Muscle of leg (tissue), 11 donors: ENCODE data around the gene NIT1. TPM values are rescaled to one million over a fixed set of nuclear protein-coding genes. Genes with fewer than 3 reads are reported as not detected.
A peak's percentile ranks its signal among the peaks of the same experiment; 100 is the strongest.

ENCODE experiments used
- DNase-seq: peaks from one replicate; pipeline ENCODE4 v3.0.0; 2013
- H3K27ac ChIP-seq: one replicate; pipeline ENCODE4 v1.5.1; 2013; ENCODE audit warnings: mild to moderate bottlenecking, low read length, control low read depth
- H3K27me3 ChIP-seq: one replicate; pipeline ENCODE4 v1.6.1; 2013; ENCODE audit warnings: low read length; ENCODE audit not compliant: control insufficient read depth, insufficient read depth
- H3K36me3 ChIP-seq: one replicate; pipeline ENCODE4 v1.6.1; 2013; ENCODE audit warnings: low read length; ENCODE audit not compliant: control insufficient read depth, insufficient read depth
- H3K4me1 ChIP-seq: one replicate; pipeline ENCODE4 v1.6.1; 2013; ENCODE audit warnings: low read length; ENCODE audit not compliant: control insufficient read depth, insufficient read depth
- H3K4me3 ChIP-seq: one replicate; pipeline ENCODE4 v1.5.1; 2013; ENCODE audit warnings: low read length, control low read depth
- H3K9me3 ChIP-seq: replicated peaks from 2 replicates; pipeline ENCODE4 v1.6.1; 2013; ENCODE audit warnings: low read depth, low read length; ENCODE audit not compliant: control insufficient read depth
- WGBS: methylation state at CpG from one replicate; pipeline ENCODE4 v1.1.5; 2013; ENCODE audit warnings: missing lambda C conversion rate; ENCODE audit not compliant: insufficient coverage; 5-methylcytosine and 5-hydroxymethylcytosine counted together
- polyA plus RNA-seq, 8 donors: library from polyadenylated mRNA; unstranded; fragments of 120-200 nt; gene quantifications; one replicate each; pipeline versions ENCODE4 v1.2.1 to v1.2.3, GENCODE V29; 2013; ENCODE audit warnings: inconsistent platforms in 1 of 8, low replicate concordance in 1 of 8; ENCODE audit not compliant: insufficient read length in 8 of 8, insufficient read depth in 1 of 8
- total RNA-seq: library from RNA; stranded (reverse); fragments of 120-200 nt; gene quantifications from one replicate; pipeline ENCODE4 v1.2.4, GENCODE V29; 2013

The NIT1 gene
- total and polyA plus RNA-seq, 9 donors = 26.7 to 34.3 (median 29.6) TPM

DNA sequence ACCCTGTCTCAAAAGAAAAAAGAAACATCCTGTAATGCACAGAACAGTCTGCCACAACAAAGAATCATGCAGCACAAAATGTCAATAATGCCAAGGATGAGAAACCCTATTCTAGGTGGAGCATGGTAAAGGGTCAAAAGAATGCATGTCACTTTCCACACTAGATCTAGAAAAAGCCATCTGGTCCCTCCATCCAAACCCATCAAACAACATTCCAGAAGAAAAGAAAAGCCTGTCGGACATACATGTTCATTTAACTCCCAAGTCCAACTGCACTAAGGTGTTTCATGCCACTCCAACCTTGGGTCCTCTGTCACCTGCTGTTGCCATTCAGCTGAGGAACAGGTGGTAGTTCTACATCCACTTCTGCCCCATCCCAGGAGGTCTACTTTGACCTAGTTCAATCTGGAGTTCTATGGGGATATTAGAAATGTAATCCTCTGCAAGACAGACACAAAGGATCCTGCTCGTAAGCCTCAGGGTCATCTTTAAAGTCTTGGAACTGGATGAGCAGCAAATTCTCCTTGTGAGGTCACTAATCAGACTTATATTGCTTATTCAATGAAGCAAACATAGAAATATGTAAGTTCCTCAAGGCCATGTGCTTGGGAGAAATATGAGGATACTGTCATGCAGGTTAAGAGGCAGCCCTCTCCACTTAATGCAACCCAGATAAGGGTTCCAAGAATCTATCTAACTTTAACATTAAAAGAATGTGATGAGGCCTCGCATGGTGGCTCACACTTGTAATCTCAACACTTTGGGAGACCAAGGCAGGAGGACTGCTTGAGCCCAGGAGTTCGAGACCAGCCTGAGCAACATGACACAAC is 10.9 kb downstream of the NIT1 start:
- no peak overlapping the region for H3K27ac ChIP-seq

GRCh38 chr1:161130266-161130665 is 12.4 kb downstream of the NIT1 start:
- Histone ChIP-seq H3K4me3 (no peak overlapping the region), H3K9me3 (no peaks in the 10 kb centered on the region), H3K27me3 (no peaks in the 10 kb centered on the region), H3K36me3 (peaks cover 38% of the 10 kb centered on the region), H3K4me1 (peaks cover 29% of the 10 kb centered on the region), H3K27ac (peak overlapping the region; percentile 96)
- WGBS = no CpG with 5 or more reads among the region's 1 CpG
- no peak for DNase-seq

More for the DNA sequence above, 10.9 kb downstream of the NIT1 start:
- peaks cover 47% of the 10 kb centered on the region for H3K36me3 ChIP-seq
- DNase-seq = no peak
- no peaks in the 10 kb centered on the region for H3K9me3 ChIP-seq
- WGBS = 100% methylated on average over 2 of the region's 4 CpGs
- H3K4me3 ChIP-seq = no peak overlapping the region
- H3K4me1 ChIP-seq = peaks cover 26% of the 10 kb centered on the region
- H3K27me3 ChIP-seq = no peaks in the 10 kb centered on the region

GRCh38 chr1:161131523-161132409 is 13.9 kb downstream of the NIT1 start:
- Histone ChIP-seq H3K4me3 (peak overlapping the region; percentile 68), H3K9me3 (no peaks in the 10 kb centered on the region), H3K27me3 (no peaks in the 10 kb centered on the region), H3K4me1 (peaks cover 29% of the 10 kb centered on the region), H3K36me3 (peaks cover 27% of the 10 kb centered on the region), H3K27ac (peak overlapping the region; percentile 96)
- 0% methylated on average over 20 of the region's 22 CpGs for WGBS
- peak; percentile 72 for DNase-seq

- Histone ChIP-seq H3K27ac (peak within 1 kb of the TSS; percentile 96), H3K4me1 (peaks cover 33% of the 10 kb centered on the region), H3K36me3 (peaks cover 21% of the 10 kb centered on the region), H3K9me3 (no peaks in the 10 kb centered on the region), H3K27me3 (no peaks in the 10 kb centered on the region), H3K4me3 (peak within 1 kb of the TSS; percentile 68)
- DNase-seq = peak; percentile 99
- WGBS = under 1% methylated on average over 46 of the region's 68 CpGs
Measured at GRCh38 chr1:161132410-161133219, 14.7 kb downstream of the NIT1 start, which contains the start of gene DEDD. TSS of gene DEDD (minus strand) at chr1:161132667. CDS start at chr1:161124462, 8,205 bp downstream.

- Histone ChIP-seq H3K9me3 (no peaks in the 10 kb centered on the region), H3K4me3 (peak overlapping the region; percentile 68), H3K27me3 (no peaks in the 10 kb centered on the region), H3K4me1 (peaks cover 34% of the 10 kb centered on the region), H3K27ac (peak overlapping the region; percentile 96), H3K36me3 (peaks cover 15% of the 10 kb centered on the region)
- DNase-seq = no peak
- WGBS = 2% methylated on average over 11 of the region's 11 CpGs
Measured at GRCh38 chr1:161133220-161133740, 15.4 kb downstream of the NIT1 start.

DNA sequence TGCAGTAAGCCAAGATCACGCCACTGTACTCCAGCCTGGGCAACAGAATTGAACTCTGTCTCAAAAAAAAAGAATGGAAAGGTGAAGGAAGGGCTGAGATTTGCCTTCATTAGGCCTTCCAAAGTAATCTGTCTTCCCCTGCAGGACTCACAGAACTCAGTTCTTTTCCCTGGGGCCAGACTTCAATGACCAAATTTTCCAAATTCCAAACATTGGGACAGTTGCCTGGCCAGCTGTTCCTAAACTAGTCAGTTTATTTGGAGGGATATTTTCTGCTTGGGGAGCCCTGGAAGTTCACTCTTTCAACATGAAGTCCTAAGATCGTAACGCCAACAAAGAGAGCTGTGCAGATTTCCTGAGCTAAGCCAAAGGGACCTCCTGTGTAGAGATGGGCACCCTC is 20.0 kb downstream of the NIT1 start:
- Histone ChIP-seq H3K27ac (peak overlapping the region; percentile 4), H3K27me3 (no peaks in the 10 kb centered on the region), H3K36me3 (no peaks in the 10 kb centered on the region), H3K9me3 (no peaks in the 10 kb centered on the region), H3K4me3 (no peak overlapping the region), H3K4me1 (peaks cover 17% of the 10 kb centered on the region)
- 33% methylated on average over 1 of the region's 3 CpGs for WGBS
- peak; percentile 80 for DNase-seq

- DNase-seq = no peak
- no peak overlapping the region for H3K27ac ChIP-seq
- no peaks in the 10 kb centered on the region for H3K9me3 ChIP-seq
- no peak overlapping the region for H3K4me3 ChIP-seq
- no peaks in the 10 kb centered on the region for H3K27me3 ChIP-seq
- WGBS = 67% methylated on average over 1 of the region's 1 CpG
- H3K36me3 ChIP-seq = no peaks in the 10 kb centered on the region
- H3K4me1 ChIP-seq = peaks cover 16% of the 10 kb centered on the region
Measured at GRCh38 chr1:161138431-161138830, 20.5 kb downstream of the NIT1 start.

DNA sequence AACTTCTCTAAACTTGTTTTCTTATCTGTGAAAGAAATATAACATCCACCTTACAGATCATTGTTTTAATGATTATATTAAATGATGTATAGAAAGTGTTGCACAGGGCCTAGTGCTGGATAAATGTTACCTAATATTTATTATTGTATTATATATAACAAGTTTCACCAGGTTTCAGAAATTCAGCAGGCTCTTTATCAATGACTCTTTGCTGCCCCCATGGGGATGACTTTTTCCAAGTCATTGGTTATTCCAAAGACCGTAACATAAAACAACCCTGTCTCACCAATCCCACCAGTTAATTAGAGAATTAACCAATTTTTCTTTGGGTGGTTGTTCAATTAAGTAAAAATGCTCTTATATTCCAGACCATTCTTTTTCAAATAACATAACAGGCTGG is 21.9 kb downstream of the NIT1 start:
- peak; percentile 74 for DNase-seq
- Histone ChIP-seq H3K4me3 (no peak overlapping the region), H3K9me3 (no peaks in the 10 kb centered on the region), H3K27ac (no peak overlapping the region), H3K27me3 (no peaks in the 10 kb centered on the region), H3K4me1 (peaks cover 10% of the 10 kb centered on the region), H3K36me3 (no peaks in the 10 kb centered on the region)
- no CpG with 5 or more reads among the region's 1 CpG for WGBS

GRCh38 chr1:161140755-161141400 is 23.0 kb downstream of the NIT1 start:
- H3K4me1 ChIP-seq = peaks cover 10% of the 10 kb centered on the region
- DNase-seq = no peak
- WGBS = 89% methylated on average over 15 of the region's 29 CpGs
- H3K27ac ChIP-seq = no peak overlapping the region
- no peaks in the 10 kb centered on the region for H3K9me3 ChIP-seq
- no peaks in the 10 kb centered on the region for H3K36me3 ChIP-seq
- no peaks in the 10 kb centered on the region for H3K27me3 ChIP-seq
- no peak overlapping the region for H3K4me3 ChIP-seq
